ENCODE measurements around the gene TTK. TPM values are rescaled to one million over a fixed set of nuclear protein-coding genes. Genes with fewer than 3 reads are reported as not detected.
A peak's percentile ranks its signal among the peaks of the same experiment; 100 is the strongest.

Gene TTK
- total RNA-seq, 1 donor from 2014 or later = 22.4 TPM

GRCh38 chr6:80001337-80001736 is 3.1 kb upstream of the TTK start:
- Mint-ChIP-seq H3K36me3 (ENCODE audit: low read depth) (peaks cover 2% of the 10 kb centered on the region), H3K4me3 (no peak overlapping the region), H3K27me3 (ENCODE audit: insufficient read depth) (peaks cover 13% of the 10 kb centered on the region), H3K9me3 (no peaks in the 10 kb centered on the region), H3K4me1 (ENCODE audit: low read depth) (peaks cover 31% of the 10 kb centered on the region), H3K27ac (no peak overlapping the region)
- DNase-seq (ENCODE audit: low spot score) = no peak
- intact Hi-C loops (cut with micrococcal nuclease) = loop anchor here (5.0 kb wide), 1 partner anchor 224 kb away; no protein-coding TSS in a partner anchor

GRCh38 chr6:80003826-80004172 is 650 bp upstream of the TTK start:
- Mint-ChIP-seq H3K27ac (peak overlapping the region; percentile 94), H3K36me3 (ENCODE audit: low read depth) (peaks cover 14% of the 10 kb centered on the region), H3K27me3 (ENCODE audit: insufficient read depth) (peaks cover 3% of the 10 kb centered on the region), H3K9me3 (no peaks in the 10 kb centered on the region), H3K4me3 (peak overlapping the region; percentile 95), H3K4me1 (ENCODE audit: low read depth) (peaks cover 44% of the 10 kb centered on the region)
- intact Hi-C loops (cut with micrococcal nuclease) = loop anchor here (1.0 to 5.0 kb wide), 8 partner anchors 56 to 1749 kb away; partner anchors contain the start of genes BCKDHB, ELOVL4, HMGN3 and LCA5
- peak; percentile 31 for DNase-seq (ENCODE audit: low spot score)

- H3K9me3 Mint-ChIP-seq = no peaks in the 10 kb centered on the region
- DNase-seq (ENCODE audit: low spot score) = no peak
- H3K27ac Mint-ChIP-seq = peak overlapping the region; percentile 94
- peaks cover 20% of the 10 kb centered on the region for H3K36me3 Mint-ChIP-seq (ENCODE audit: low read depth)
- peaks cover 56% of the 10 kb centered on the region for H3K4me1 Mint-ChIP-seq (ENCODE audit: low read depth)
- peak overlapping the region; percentile 95 for H3K4me3 Mint-ChIP-seq
- no peaks in the 10 kb centered on the region for H3K27me3 Mint-ChIP-seq (ENCODE audit: insufficient read depth)
- intact Hi-C loops (cut with micrococcal nuclease) = loop anchor here (2.0 to 5.0 kb wide), 2 partner anchors 159 to 928 kb away; partner anchors contain the start of gene PHIP
These were observed 957 bp downstream of the TTK start for GRCh38 chr6:80005406-80005805.

- H3K36me3 Mint-ChIP-seq (ENCODE audit: low read depth) = peaks cover 22% of the 10 kb centered on the region
- H3K9me3 Mint-ChIP-seq = no peaks in the 10 kb centered on the region
- intact Hi-C loops (cut with micrococcal nuclease) = loop anchor here (2.0 to 5.0 kb wide), 2 partner anchors 14 to 929 kb away; partner anchors contain the start of gene PHIP
- H3K4me3 Mint-ChIP-seq = no peak overlapping the region
- DNase-seq (ENCODE audit: low spot score) = no peak
- no peaks in the 10 kb centered on the region for H3K27me3 Mint-ChIP-seq (ENCODE audit: insufficient read depth)
- peaks cover 58% of the 10 kb centered on the region for H3K4me1 Mint-ChIP-seq (ENCODE audit: low read depth)
- H3K27ac Mint-ChIP-seq = no peak overlapping the region
These were observed 2.1 kb downstream of the TTK start for GRCh38 chr6:80006541-80006940.

- H3K27me3 Mint-ChIP-seq (ENCODE audit: insufficient read depth) = no peaks in the 10 kb centered on the region
- no peak overlapping the region for H3K4me3 Mint-ChIP-seq
- H3K36me3 Mint-ChIP-seq (ENCODE audit: low read depth) = peaks cover 33% of the 10 kb centered on the region
- no peak for DNase-seq (ENCODE audit: low spot score)
- H3K27ac Mint-ChIP-seq = no peak overlapping the region
- H3K4me1 Mint-ChIP-seq (ENCODE audit: low read depth) = peaks cover 43% of the 10 kb centered on the region
- intact Hi-C loops (cut with micrococcal nuclease) = loop anchor here (5.0 kb wide), 1 partner anchor 932 kb away; the partner anchor contains the start of gene PHIP
- H3K9me3 Mint-ChIP-seq = no peaks in the 10 kb centered on the region
These were observed 5.1 kb downstream of the TTK start for GRCh38 chr6:80009531-80009930.

- H3K27ac Mint-ChIP-seq = no peak overlapping the region
- H3K4me3 Mint-ChIP-seq = no peak overlapping the region
- H3K36me3 Mint-ChIP-seq (ENCODE audit: low read depth) = peaks cover 36% of the 10 kb centered on the region
- peaks cover 37% of the 10 kb centered on the region for H3K4me1 Mint-ChIP-seq (ENCODE audit: low read depth)
- intact Hi-C loops (cut with micrococcal nuclease) = no loop called here
- H3K27me3 Mint-ChIP-seq (ENCODE audit: insufficient read depth) = no peaks in the 10 kb centered on the region
- no peaks in the 10 kb centered on the region for H3K9me3 Mint-ChIP-seq
- DNase-seq (ENCODE audit: low spot score) = no peak
These were observed 5.8 kb downstream of the TTK start for GRCh38 chr6:80010288-80010687.

GRCh38 chr6:80015839-80016435 is 11.5 kb downstream of the TTK start:
- Mint-ChIP-seq H3K4me3 (no peak overlapping the region), H3K27ac (no peak overlapping the region), H3K36me3 (ENCODE audit: low read depth) (peaks cover 29% of the 10 kb centered on the region), H3K9me3 (no peaks in the 10 kb centered on the region), H3K4me1 (ENCODE audit: low read depth) (no peaks in the 10 kb centered on the region), H3K27me3 (ENCODE audit: insufficient read depth) (no peaks in the 10 kb centered on the region)
- DNase-seq (ENCODE audit: low spot score) = no peak
- intact Hi-C loops (cut with micrococcal nuclease) = no loop called here

GRCh38 chr6:80020381-80021120 is 16.1 kb downstream of the TTK start:
- intact Hi-C loops (cut with micrococcal nuclease) = loop anchor here (2.0 kb wide), 1 partner anchor 14 kb away; no protein-coding TSS in a partner anchor
- no peaks in the 10 kb centered on the region for H3K9me3 Mint-ChIP-seq
- no peak overlapping the region for H3K4me3 Mint-ChIP-seq
- DNase-seq (ENCODE audit: low spot score) = no peak
- no peaks in the 10 kb centered on the region for H3K27me3 Mint-ChIP-seq (ENCODE audit: insufficient read depth)
- H3K36me3 Mint-ChIP-seq (ENCODE audit: low read depth) = peaks cover 25% of the 10 kb centered on the region
- H3K4me1 Mint-ChIP-seq (ENCODE audit: low read depth) = no peaks in the 10 kb centered on the region
- no peak overlapping the region for H3K27ac Mint-ChIP-seq

GRCh38 chr6:80021131-80021530 is 16.7 kb downstream of the TTK start:
- H3K4me3 Mint-ChIP-seq = no peak overlapping the region
- no peaks in the 10 kb centered on the region for H3K27me3 Mint-ChIP-seq (ENCODE audit: insufficient read depth)
- intact Hi-C loops (cut with micrococcal nuclease) = loop anchor here (2.0 kb wide), 1 partner anchor 14 kb away; no protein-coding TSS in a partner anchor
- H3K9me3 Mint-ChIP-seq = no peaks in the 10 kb centered on the region
- no peaks in the 10 kb centered on the region for H3K4me1 Mint-ChIP-seq (ENCODE audit: low read depth)
- DNase-seq (ENCODE audit: low spot score) = no peak
- H3K36me3 Mint-ChIP-seq (ENCODE audit: low read depth) = peaks cover 24% of the 10 kb centered on the region
- H3K27ac Mint-ChIP-seq = no peak overlapping the region

GRCh38 chr6:80021591-80021990 is 17.1 kb downstream of the TTK start:
- no peaks in the 10 kb centered on the region for H3K27me3 Mint-ChIP-seq (ENCODE audit: insufficient read depth)
- H3K9me3 Mint-ChIP-seq = no peaks in the 10 kb centered on the region
- no peak overlapping the region for H3K27ac Mint-ChIP-seq
- H3K4me3 Mint-ChIP-seq = no peak overlapping the region
- no peaks in the 10 kb centered on the region for H3K4me1 Mint-ChIP-seq (ENCODE audit: low read depth)
- DNase-seq (ENCODE audit: low spot score) = no peak
- peaks cover 21% of the 10 kb centered on the region for H3K36me3 Mint-ChIP-seq (ENCODE audit: low read depth)
- intact Hi-C loops (cut with micrococcal nuclease) = loop anchor here (2.0 kb wide), 1 partner anchor 15 kb away; no protein-coding TSS in a partner anchor

- intact Hi-C loops (cut with micrococcal nuclease) = no loop called here
- Mint-ChIP-seq H3K27ac (no peak overlapping the region), H3K36me3 (ENCODE audit: low read depth) (peaks cover 18% of the 10 kb centered on the region), H3K4me3 (no peak overlapping the region), H3K9me3 (no peaks in the 10 kb centered on the region), H3K4me1 (ENCODE audit: low read depth) (no peaks in the 10 kb centered on the region), H3K27me3 (ENCODE audit: insufficient read depth) (no peaks in the 10 kb centered on the region)
- DNase-seq (ENCODE audit: low spot score) = no peak
These were observed 18.4 kb downstream of the TTK start for GRCh38 chr6:80022803-80023202.

- H3K4me3 Mint-ChIP-seq = no peak overlapping the region
- no peak for DNase-seq (ENCODE audit: low spot score)
- H3K4me1 Mint-ChIP-seq (ENCODE audit: low read depth) = peaks cover 9% of the 10 kb centered on the region
- H3K27me3 Mint-ChIP-seq (ENCODE audit: insufficient read depth) = no peaks in the 10 kb centered on the region
- peaks cover 40% of the 10 kb centered on the region for H3K36me3 Mint-ChIP-seq (ENCODE audit: low read depth)
- intact Hi-C loops (cut with micrococcal nuclease) = no loop called here
- no peak overlapping the region for H3K27ac Mint-ChIP-seq
- no peaks in the 10 kb centered on the region for H3K9me3 Mint-ChIP-seq
These were observed 24.1 kb downstream of the TTK start for GRCh38 chr6:80028589-80028988.

- intact Hi-C loops (cut with micrococcal nuclease) = no loop called here
- DNase-seq (ENCODE audit: low spot score) = no peak
- Mint-ChIP-seq H3K27ac (peak overlapping the region; percentile 6), H3K4me3 (no peak overlapping the region), H3K36me3 (ENCODE audit: low read depth) (peaks cover 41% of the 10 kb centered on the region), H3K9me3 (no peaks in the 10 kb centered on the region), H3K27me3 (ENCODE audit: insufficient read depth) (no peaks in the 10 kb centered on the region), H3K4me1 (ENCODE audit: low read depth) (peaks cover 9% of the 10 kb centered on the region)
These were observed 25.0 kb downstream of the TTK start for GRCh38 chr6:80029470-80029869.

Measured in activated T-helper 1 cell treated with anti-CD3 and anti-CD28 coated beads, Interleukin-12 subunit alpha, Interleukin-12 subunit beta, Interleukin-2, Interleukin-4 antibody, amounts not matched to agents 30 ng/mL and 10 ng/mL and 1 ng/mL, durations not matched to agents 14 hours and 24 hours and 36 hours (primary cell).